Activated CD4-positive, alpha-beta T cell treated with anti-CD3 and anti-CD28 coated beads for 24 hours (primary cell): Measurements from ENCODE around the gene SNRPF.

Source experiments
- DNase-seq, 2 donors: peaks; one replicate each; pipeline ENCODE4 v3.0.0-alpha.2; 2020; ENCODE audit warnings: low read depth in 2 of 2

The SNRPF gene

GRCh38 chr12:95859344-95859816 lies 628 bp downstream of the SNRPF start:
- DNase-seq: no peak

DNA sequence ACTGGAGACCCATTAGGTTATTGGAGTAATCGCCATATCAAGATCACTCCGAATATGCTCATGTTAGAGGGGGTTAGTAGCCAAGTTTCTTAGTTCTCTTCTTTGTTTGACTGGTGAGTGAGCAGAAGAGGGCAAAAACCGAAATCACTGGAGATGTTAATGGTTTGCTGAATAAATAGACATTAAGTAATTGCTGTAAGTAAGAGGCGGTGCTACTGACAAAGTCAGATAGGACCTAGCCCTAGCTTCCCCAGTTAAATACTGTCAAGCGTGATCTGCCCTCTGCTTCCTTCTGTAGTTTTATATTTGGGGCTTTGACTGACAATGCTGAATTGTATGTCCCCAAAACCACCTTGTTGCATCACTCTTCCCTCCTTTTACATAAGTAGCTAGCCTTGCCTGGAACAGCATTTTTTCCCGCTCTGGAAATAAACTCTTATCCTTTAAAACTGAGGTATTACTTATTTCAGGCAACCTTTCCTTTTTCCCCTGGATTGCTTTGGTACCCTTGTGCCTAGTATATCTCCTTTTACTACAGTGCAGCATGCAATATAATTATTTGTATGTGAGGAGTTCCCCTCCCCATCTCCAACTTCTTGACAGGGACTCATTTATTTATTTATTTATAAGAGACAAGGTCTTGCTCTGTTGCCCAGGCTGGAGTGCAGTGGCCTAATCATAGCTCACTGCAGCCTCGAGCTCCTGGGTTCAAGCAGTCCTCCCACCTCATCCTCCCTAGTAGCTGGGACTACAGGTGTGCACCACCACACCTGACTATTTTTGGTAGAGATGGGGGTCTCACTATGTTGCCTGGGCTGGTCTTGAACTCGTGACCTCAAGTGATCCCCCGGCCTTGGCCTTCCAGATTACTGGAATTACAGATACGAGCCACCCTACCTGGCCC lies 1.4 kb downstream of the SNRPF start:
- DNase-seq: no peak

DNA sequence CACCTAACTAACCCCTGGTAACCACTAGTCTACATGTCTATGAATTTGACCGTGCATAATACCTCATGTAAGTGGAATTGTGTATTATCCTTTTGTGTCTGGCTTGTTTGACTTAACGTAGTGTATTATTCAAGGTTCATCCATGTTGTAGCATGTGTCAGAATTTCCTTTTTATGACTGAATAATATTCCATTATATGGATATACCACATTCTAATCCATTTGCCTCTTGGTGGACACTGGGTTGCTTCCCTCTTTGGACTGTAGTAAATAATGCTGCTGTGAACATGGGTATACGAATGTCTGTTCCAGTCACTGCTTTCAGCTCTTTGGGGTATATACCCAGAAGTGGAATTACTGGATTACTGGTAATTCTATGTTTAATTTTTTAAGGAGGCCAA lies 3.3 kb downstream of the SNRPF start:
- DNase-seq: no peak

GRCh38 chr12:95863337-95863736 lies 4.6 kb downstream of the SNRPF start:
- no peak for DNase-seq

DNA sequence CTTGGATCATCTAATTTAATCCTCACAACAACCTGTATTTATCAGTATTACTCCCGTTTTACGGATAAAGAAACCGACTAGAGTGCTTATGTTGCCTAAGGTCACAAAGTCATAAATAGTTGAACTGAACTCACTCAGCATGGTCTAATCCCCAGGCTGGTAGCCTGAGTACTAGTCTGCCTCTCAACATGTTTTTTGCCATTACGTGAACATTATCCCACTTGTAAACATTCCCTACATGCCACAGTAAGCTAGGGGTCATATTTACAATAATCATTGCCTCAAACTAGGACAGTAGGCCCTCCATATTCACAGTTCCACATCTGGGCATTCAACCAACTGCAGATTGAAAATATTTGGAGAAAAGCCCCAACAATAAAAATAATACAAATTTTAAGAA lies 12.1 kb downstream of the SNRPF start:
- no peak for DNase-seq

DNA sequence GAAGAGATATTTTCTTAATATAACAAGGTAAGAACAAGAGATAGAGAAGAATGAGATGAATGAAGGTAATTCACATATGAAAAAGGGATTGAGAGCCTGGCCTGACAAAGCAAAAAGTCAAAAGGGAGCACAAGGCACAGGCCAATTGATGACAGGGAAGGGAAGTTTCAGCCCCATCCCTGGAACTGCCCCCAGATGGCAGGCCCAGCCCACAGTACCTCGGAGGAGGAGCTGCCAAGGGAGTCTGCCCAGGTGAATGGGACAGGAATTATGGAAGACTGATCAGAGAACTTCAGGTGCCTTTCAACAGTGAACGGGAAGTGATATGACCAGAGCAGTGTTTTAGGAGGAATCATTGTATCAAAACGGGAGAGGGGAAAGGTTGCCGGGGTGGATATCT lies 15.7 kb downstream of the SNRPF start:
- DNase-seq: no peak

DNA sequence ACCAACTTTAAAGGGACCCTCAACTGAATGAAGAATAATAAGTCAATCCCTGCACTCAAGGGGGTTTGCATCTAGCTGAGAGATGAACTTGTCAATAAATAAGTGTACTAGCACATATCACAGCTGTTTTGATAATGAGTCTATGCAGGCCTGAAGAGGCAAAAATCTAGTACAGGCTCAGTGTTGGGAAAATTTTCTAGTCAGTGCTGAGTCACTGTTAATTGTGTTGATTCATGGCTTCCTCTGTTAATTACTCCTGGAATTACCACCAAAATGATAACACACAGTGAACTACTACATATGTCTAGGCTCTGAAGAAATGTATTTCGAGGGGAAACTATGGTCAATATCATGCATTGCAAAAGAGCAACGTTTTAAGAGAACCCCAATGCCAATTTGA lies 18.9 kb downstream of the SNRPF start:
- no peak for DNase-seq

- DNase-seq: no peak
Observed at GRCh38 chr12:95880895-95881294, 22.1 kb downstream of the SNRPF start.

DNA sequence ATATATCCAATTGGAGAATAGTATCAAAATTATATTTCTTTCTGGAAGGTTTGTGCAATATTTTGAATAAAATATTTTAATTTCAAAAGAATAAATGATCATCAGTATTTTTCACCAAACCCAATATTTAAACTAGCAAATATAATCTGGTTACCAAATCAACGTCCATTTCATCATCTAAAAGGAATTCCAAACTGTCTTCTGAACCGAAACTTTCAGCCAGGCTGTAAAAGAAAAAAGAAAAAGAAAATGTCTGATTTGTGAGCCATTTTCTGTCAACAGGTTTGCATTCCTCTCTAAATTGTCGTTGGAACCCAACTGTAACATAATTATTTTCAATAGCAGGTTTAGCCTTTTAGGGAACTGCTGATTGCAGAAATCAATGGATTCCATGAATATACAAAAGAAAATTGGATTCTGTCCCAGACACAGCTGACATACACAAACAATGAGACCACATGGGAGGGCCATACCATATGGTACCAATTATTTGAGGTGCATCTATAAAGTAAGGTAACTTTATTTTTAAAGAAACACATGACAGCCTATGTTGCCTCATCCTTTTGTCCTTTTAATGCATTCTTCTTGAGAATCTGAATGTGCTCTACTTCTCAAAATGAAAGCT lies 22.7 kb downstream of the SNRPF start:
- DNase-seq: no peak

DNA sequence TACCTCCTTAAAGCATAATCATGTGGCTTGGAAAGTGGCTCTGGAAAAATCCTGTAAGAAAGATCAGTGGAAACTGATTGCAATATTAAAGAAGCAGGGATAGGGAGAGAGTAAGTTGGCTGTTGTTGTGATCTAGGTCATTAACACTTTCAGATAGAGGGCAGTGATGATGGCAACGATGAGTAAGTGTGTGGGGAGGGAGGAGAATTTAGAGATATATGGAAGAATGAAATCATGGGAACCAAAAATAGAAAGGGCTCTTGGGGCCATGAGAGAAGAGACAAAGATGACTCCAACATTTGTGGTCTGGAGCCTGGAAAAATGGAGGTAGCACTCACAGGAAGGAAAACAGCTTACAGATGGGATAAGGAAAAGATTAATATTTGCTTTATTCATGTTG lies 23.3 kb downstream of the SNRPF start:
- DNase-seq: no peak

DNA sequence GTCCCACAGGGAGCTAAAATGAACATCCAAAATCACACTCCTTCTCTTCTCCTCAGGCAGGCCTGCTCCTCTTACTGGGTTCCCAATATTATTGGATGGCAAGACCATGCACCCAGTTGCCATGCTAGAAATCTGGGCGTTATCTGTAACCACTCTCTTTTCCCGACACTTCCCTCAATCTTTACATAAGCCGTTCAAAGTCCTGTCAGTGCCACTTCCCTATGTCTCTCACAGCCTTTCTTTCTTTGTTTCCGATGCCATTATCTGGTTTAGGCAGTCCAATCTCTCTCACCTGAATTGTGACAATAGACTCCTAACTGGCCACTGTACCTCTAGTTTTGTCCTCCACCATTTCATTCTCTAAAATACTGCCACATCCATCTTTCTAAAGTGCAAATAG lies 24.1 kb downstream of the SNRPF start:
- no peak for DNase-seq

- no peak for DNase-seq
Observed at GRCh38 chr12:95884998-95885397, 26.2 kb downstream of the SNRPF start.

GRCh38 chr12:95887311-95887710 lies 28.6 kb downstream of the SNRPF start:
- no peak for DNase-seq

DNA sequence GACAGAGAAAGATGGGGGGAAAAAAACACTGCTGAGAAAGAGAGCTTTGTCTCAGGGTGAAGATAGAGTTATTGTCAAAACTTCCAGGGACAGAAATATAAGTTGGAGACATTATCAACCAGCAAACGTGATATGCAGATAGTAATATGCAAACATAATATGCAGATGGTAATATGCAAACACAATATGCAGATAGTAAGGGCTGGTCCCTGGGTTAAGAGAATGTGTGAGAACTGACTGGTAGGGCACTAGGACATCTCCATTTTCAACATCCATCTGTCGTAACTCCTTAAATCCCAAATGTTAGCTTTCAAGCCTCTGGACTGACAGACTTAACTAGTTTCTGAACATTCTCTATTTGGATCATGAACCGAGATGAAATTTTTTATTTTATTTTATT lies 32.2 kb downstream of the SNRPF start:
- no peak for DNase-seq

DNA sequence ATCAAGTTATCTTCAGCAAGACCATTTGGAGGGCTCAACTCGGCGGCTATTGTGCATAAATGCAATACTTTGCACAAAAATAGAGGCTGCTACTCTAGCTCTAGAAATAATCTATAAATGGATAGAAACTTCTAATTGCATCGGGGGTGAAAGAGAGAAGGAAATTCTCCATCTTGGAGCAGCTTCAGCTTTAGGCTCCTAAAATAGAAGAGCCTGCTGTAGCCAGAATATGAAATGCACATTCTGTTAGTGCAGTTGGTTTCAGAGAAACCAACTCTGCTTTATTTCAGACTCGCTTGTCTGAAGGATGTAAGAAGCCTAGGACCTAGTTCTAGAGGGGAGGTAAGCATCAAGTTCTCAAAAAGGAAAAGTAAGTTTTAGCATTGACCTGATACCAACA lies 38.1 kb downstream of the SNRPF start:
- no peak for DNase-seq

DNA sequence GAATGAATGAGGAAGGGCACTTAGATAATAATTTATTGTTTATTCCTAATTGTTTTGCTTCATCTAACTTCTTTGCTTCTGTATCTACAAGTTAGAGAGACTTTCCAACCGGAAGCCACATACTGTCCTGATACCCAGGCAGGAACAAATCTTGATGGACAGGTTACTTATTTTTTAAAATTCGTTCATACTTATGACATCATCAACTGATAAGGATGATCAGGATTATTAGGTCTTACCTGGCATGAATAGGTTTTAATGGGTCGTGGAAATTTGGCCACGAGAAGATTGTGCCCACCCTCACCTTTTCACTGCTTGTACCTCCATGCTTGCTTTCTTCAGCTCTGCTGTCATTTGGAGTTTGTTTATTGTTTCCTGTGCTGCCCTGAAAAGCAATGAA lies 39.3 kb downstream of the SNRPF start:
- DNase-seq: no peak

GRCh38 chr12:95908573-95908972 lies 49.8 kb downstream of the SNRPF start:
- DNase-seq: no peak

GRCh38 chr12:95909871-95910270 lies 51.1 kb downstream of the SNRPF start:
- no peak for DNase-seq
